ENCODE measurements around the gene CD84. TPM values are rescaled to one million over a fixed set of nuclear protein-coding genes. Genes with fewer than 3 reads are reported as not detected.
"Not testable (repeated sequence)": the region's sequence is repeated elsewhere in the genome, so short reads cannot be mapped to it uniquely, and the experiment has no call there.

CD84 gene
- total and polyA plus RNA-seq, 4 donors = 3.3 to 10.1 (median 5.3) TPM

DNA sequence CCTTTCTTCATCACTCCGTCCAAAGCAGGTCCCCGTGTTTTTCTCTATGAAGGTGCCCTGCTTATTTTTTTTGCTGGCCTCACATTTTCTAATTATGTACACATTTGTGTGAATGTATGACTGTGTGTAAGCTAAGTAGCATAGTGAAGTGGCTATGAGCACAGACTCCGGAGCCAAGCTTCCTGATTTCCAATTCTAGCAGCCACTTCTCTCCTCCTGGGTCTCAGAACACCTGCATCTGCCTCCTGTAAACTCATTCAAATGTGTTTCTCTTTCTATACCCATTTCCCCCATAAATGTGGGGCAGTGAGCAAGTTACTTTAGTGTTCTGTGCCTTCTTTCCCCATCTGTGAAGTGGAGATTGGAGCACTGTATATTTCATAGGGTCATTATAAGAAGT, 58.3 kb downstream of the CD84 start:
- WGBS (ENCODE audit: insufficient coverage) = no CpG with 5 or more reads among the region's 3 CpGs
- no peak overlapping the region for H3K4me3 ChIP-seq (ENCODE audit: low read depth, low read length)
- H3K27ac ChIP-seq (ENCODE audit: low read depth, low read length) = no peak overlapping the region
- no peaks in the 10 kb centered on the region for H3K4me1 ChIP-seq (ENCODE audit: control insufficient read depth, insufficient read depth, low read length)
- H3K9me3 ChIP-seq (ENCODE audit: control insufficient read depth, insufficient read depth, low read length) = no peaks in the 10 kb centered on the region
- no peak for DNase-seq (ENCODE audit: low read depth in 4 of 6, low spot score in 6 of 6)
- no peaks in the 10 kb centered on the region for H3K27me3 ChIP-seq (ENCODE audit: control insufficient read depth, insufficient read depth, low read length)
- H3K36me3 ChIP-seq (ENCODE audit: control insufficient read depth, insufficient read depth, low read length) = no peaks in the 10 kb centered on the region

DNA sequence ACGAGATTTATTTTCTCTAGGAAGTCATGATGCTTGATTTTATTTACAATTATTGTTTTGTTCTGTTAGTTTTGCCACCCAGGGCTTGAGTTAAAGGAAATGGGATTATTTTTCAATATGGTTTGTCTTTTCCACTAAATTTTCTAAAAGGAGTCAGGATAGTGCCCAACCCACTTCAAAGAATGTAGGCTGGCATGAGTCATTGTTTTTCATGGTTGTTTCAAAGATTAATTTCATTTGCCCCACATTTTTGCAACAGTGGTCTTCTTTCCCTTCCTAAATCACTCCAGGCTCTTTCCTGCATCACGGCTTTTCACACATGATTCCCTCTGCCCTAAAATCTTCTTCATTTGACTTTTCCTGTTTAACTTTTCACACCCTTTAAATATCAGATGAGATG, 58.7 kb downstream of the CD84 start:
- H3K4me3 ChIP-seq (ENCODE audit: low read depth, low read length) = no peak overlapping the region
- no peaks in the 10 kb centered on the region for H3K27me3 ChIP-seq (ENCODE audit: control insufficient read depth, insufficient read depth, low read length)
- DNase-seq (ENCODE audit: low read depth in 4 of 6, low spot score in 6 of 6) = no peak
- H3K4me1 ChIP-seq (ENCODE audit: control insufficient read depth, insufficient read depth, low read length) = no peaks in the 10 kb centered on the region
- H3K36me3 ChIP-seq (ENCODE audit: control insufficient read depth, insufficient read depth, low read length) = no peaks in the 10 kb centered on the region
- H3K27ac ChIP-seq (ENCODE audit: low read depth, low read length) = no peak overlapping the region
- WGBS (ENCODE audit: insufficient coverage) = 78% methylated on average over 1 of the region's 2 CpGs
- H3K9me3 ChIP-seq (ENCODE audit: control insufficient read depth, insufficient read depth, low read length) = no peaks in the 10 kb centered on the region

DNA sequence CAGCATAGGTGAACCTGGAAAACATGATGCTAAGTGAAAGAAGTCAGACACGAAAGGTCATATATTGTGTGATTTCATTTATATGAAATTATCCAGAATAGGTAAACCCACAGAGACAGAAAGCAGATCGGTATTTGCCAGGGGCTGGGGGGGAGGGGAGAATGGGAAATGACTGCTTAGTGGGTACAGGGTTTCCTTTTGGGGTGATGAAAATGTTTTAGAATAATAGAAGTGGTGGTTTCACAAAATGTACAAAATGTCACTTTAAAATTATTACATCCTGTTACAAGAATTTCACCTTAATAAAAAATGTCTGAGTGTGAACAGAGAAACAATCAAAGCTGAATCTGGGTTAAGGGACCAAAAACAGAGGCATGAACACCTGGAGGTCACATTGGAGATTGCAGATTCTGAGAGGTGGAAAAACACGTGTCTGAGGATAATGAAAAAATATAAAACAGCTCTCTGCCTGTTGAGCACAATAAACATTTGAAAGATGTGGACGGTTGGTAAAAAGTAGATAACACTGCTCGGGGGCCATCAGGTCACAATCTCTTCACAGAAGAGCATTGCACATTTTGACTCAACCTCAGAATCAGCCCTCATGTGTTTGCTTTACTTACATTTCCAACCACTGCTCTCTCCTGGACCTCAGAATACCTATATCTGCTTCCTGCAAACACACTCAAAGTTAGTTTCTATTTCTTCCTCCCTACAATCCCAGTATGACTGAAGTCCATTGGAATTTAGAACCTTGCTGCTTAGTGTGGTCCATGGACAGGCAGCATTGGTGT, 59.5 kb downstream of the CD84 start:
- no peaks in the 10 kb centered on the region for H3K36me3 ChIP-seq (ENCODE audit: control insufficient read depth, insufficient read depth, low read length)
- H3K27ac ChIP-seq (ENCODE audit: low read depth, low read length) = no peak overlapping the region
- H3K27me3 ChIP-seq (ENCODE audit: control insufficient read depth, insufficient read depth, low read length) = no peaks in the 10 kb centered on the region
- no peak for DNase-seq (ENCODE audit: low read depth in 4 of 6, low spot score in 6 of 6)
- no peaks in the 10 kb centered on the region for H3K4me1 ChIP-seq (ENCODE audit: control insufficient read depth, insufficient read depth, low read length)
- H3K9me3 ChIP-seq (ENCODE audit: control insufficient read depth, insufficient read depth, low read length) = no peaks in the 10 kb centered on the region
- WGBS (ENCODE audit: insufficient coverage) = 64% methylated on average over 2 of the region's 5 CpGs
- no peak overlapping the region for H3K4me3 ChIP-seq (ENCODE audit: low read depth, low read length)

GRCh38 chr1:160517519-160517918, 61.8 kb downstream of the CD84 start:
- not testable (repeated sequence) for H3K4me1 ChIP-seq (ENCODE audit: control insufficient read depth, insufficient read depth, low read length); DNase-seq (ENCODE audit: low read depth in 4 of 6, low spot score in 6 of 6); H3K9me3 ChIP-seq (ENCODE audit: control insufficient read depth, insufficient read depth, low read length); H3K4me3 ChIP-seq (ENCODE audit: low read depth, low read length); H3K36me3 ChIP-seq (ENCODE audit: control insufficient read depth, insufficient read depth, low read length); H3K27me3 ChIP-seq (ENCODE audit: control insufficient read depth, insufficient read depth, low read length); H3K27ac ChIP-seq (ENCODE audit: low read depth, low read length)
- no CpG with 5 or more reads among the region's 2 CpGs for WGBS (ENCODE audit: insufficient coverage)

DNA sequence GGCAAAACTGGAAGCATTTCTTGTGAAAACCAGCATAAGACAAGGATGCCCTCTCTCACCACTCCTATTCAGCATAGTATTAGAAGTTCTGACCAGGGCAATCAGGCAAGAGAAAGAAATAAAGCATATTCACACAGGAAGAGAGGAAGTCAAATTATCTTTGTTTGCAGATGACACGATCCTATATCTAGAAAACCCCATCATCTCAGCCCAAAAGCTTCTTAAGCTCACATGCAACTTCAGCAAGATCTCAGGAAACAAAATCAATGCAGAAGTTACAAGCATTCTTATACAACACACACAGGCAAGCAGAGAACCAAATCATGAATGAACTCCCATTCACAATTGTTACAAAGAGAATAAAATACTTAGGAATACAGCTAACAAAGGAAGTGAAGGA, 63.4 kb downstream of the CD84 start:
- no CpG with 5 or more reads among the region's 1 CpG for WGBS (ENCODE audit: insufficient coverage)
- not testable (repeated sequence) for H3K36me3 ChIP-seq (ENCODE audit: control insufficient read depth, insufficient read depth, low read length); H3K27ac ChIP-seq (ENCODE audit: low read depth, low read length); DNase-seq (ENCODE audit: low read depth in 4 of 6, low spot score in 6 of 6); H3K9me3 ChIP-seq (ENCODE audit: control insufficient read depth, insufficient read depth, low read length); H3K4me3 ChIP-seq (ENCODE audit: low read depth, low read length); H3K27me3 ChIP-seq (ENCODE audit: control insufficient read depth, insufficient read depth, low read length); H3K4me1 ChIP-seq (ENCODE audit: control insufficient read depth, insufficient read depth, low read length)

DNA sequence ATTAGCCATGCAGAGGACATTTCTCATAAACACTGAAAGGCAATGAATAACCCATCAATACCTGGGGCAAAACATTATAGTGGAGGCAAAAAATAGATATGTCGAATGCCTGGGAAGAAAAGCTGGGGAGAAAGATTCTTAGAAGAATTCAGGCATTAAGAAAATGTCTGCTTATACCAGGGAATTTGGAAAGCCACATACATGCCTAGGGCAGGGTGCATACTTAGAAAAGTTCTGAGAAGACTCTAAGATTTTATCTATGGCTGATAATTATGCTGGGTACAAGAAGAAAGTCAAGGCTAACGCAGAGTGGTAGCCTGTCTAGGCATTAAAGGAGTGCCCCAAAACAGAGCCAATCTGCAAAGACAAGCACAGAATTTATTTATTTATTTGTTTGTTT, 74.6 kb downstream of the CD84 start:
- Histone ChIP-seq H3K4me3 (ENCODE audit: low read depth, low read length) (no peak overlapping the region), H3K9me3 (ENCODE audit: control insufficient read depth, insufficient read depth, low read length) (peaks cover 2% of the 10 kb centered on the region), H3K36me3 (ENCODE audit: control insufficient read depth, insufficient read depth, low read length) (no peaks in the 10 kb centered on the region), H3K4me1 (ENCODE audit: control insufficient read depth, insufficient read depth, low read length) (no peaks in the 10 kb centered on the region), H3K27me3 (ENCODE audit: control insufficient read depth, insufficient read depth, low read length) (no peaks in the 10 kb centered on the region), H3K27ac (ENCODE audit: low read depth, low read length) (no peak overlapping the region)
- 90% methylated on average over 1 of the region's 2 CpGs for WGBS (ENCODE audit: insufficient coverage)
- DNase-seq (ENCODE audit: low read depth in 4 of 6, low spot score in 6 of 6) = no peak

DNA sequence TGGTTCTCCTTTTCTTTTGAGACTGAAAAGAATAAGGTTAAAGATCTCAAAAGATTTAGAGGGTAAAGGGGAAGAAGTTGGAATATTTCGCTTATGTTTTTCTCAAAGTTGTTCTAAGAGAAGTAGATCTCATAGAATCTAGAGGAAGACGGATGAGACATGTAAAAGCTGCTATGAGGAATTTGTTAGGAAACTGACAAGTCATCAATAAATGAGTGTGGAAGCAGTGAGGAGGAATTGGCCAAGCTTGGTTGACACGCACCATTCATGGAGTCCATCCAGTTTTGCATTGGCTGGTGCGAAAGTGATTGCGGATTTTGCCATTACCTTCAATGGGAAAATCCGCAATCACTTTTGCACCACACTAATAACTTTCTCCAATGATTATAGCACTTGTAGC, 76.2 kb downstream of the CD84 start:
- Histone ChIP-seq H3K4me1 (ENCODE audit: control insufficient read depth, insufficient read depth, low read length) (no peaks in the 10 kb centered on the region), H3K4me3 (ENCODE audit: low read depth, low read length) (no peak overlapping the region), H3K9me3 (ENCODE audit: control insufficient read depth, insufficient read depth, low read length) (peaks cover 5% of the 10 kb centered on the region), H3K27me3 (ENCODE audit: control insufficient read depth, insufficient read depth, low read length) (no peaks in the 10 kb centered on the region), H3K27ac (ENCODE audit: low read depth, low read length) (no peak overlapping the region), H3K36me3 (ENCODE audit: control insufficient read depth, insufficient read depth, low read length) (no peaks in the 10 kb centered on the region)
- DNase-seq (ENCODE audit: low read depth in 4 of 6, low spot score in 6 of 6) = no peak
- WGBS (ENCODE audit: insufficient coverage) = 100% methylated on average over 2 of the region's 6 CpGs

- no peak overlapping the region for H3K4me3 ChIP-seq (ENCODE audit: low read depth, low read length)
- no peak for DNase-seq (ENCODE audit: low read depth in 4 of 6, low spot score in 6 of 6)
- no peaks in the 10 kb centered on the region for H3K36me3 ChIP-seq (ENCODE audit: control insufficient read depth, insufficient read depth, low read length)
- H3K9me3 ChIP-seq (ENCODE audit: control insufficient read depth, insufficient read depth, low read length) = peaks cover 3% of the 10 kb centered on the region
- H3K4me1 ChIP-seq (ENCODE audit: control insufficient read depth, insufficient read depth, low read length) = no peaks in the 10 kb centered on the region
- H3K27me3 ChIP-seq (ENCODE audit: control insufficient read depth, insufficient read depth, low read length) = no peaks in the 10 kb centered on the region
- no CpG with 5 or more reads among the region's 1 CpG for WGBS (ENCODE audit: insufficient coverage)
- no peak overlapping the region for H3K27ac ChIP-seq (ENCODE audit: low read depth, low read length)
These were observed 78.8 kb downstream of the CD84 start for GRCh38 chr1:160500321-160500990.

DNA sequence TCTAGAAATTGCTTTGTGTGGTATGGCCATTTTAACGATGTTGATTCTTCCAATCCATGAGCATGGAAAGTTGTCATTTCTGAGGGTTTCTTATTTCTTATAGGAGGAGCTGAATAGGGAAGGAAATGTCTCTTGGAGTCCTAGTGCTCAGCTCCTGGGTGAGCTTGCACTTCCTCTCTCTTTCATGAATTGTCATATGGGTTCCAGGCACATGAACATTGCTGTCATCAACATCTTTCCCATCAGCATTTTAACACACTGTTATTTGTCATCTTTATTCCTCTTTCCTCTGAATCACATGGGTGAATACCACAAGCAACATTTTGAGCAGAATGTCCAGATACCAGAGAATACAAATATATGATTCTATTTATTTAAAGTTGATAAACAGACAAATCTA, 79.7 kb downstream of the CD84 start:
- 100% methylated on average over 1 of the region's 1 CpG for WGBS (ENCODE audit: insufficient coverage)
- H3K9me3 ChIP-seq (ENCODE audit: control insufficient read depth, insufficient read depth, low read length) = peaks cover 3% of the 10 kb centered on the region
- no peak overlapping the region for H3K27ac ChIP-seq (ENCODE audit: low read depth, low read length)

More for the DNA sequence above, 79.7 kb downstream of the CD84 start:
- no peak for DNase-seq (ENCODE audit: low read depth in 4 of 6, low spot score in 6 of 6)
- H3K36me3 ChIP-seq (ENCODE audit: control insufficient read depth, insufficient read depth, low read length) = no peaks in the 10 kb centered on the region
- H3K27me3 ChIP-seq (ENCODE audit: control insufficient read depth, insufficient read depth, low read length) = no peaks in the 10 kb centered on the region
- no peaks in the 10 kb centered on the region for H3K4me1 ChIP-seq (ENCODE audit: control insufficient read depth, insufficient read depth, low read length)
- no peak overlapping the region for H3K4me3 ChIP-seq (ENCODE audit: low read depth, low read length)
